CD1c-positive myeloid dendritic cell (primary cell): ENCODE data around the gene ASB14.
"Not testable (repeated sequence)": the region's sequence is repeated elsewhere in the genome, so short reads cannot be mapped to it uniquely, and the experiment has no call there.

ENCODE experiments used
- DNase-seq: peaks from one replicate; pipeline ENCODE4 v3.0.0-alpha.2; 2016; ENCODE audit errors: extremely low spot score

The ASB14 gene

DNA sequence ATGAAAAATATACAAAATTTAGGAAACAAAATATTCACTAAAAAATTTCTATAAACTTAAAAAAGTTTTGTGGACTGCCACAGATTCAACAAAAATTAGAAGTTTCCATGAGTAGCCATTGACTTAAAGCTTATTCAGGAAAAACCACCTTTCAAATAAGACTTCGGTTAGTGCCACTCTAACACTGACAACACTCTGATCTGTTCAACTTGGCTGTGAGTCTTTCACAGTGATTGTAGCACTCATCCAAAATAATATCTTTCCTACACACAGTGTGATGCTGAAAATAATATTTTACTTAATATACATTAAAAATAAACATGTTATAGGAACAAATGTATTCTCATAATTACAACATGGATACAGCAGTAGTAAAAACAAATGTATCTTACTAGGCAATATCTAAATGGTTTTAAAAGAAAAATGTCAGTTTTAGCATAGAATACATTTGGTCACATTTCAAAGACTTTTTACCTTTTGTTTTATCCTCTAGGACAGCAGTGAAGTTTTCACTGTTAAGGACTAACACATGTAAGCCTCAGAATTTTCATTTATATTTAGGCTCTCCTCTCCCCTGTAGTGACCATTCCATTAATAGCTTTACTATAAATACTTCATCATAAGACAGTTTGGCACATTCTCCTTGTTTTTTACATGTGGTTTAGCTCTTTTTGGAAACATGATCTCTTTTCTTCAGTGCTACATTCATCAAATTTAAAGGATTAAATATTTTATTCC, at the start of gene ASB14:
Gene ASB14 (minus strand): TSS at position 527 of the 738 bp plus-strand sequence. CDS start 652 bp downstream, outside the sequence.
- no peak for DNase-seq

DNA sequence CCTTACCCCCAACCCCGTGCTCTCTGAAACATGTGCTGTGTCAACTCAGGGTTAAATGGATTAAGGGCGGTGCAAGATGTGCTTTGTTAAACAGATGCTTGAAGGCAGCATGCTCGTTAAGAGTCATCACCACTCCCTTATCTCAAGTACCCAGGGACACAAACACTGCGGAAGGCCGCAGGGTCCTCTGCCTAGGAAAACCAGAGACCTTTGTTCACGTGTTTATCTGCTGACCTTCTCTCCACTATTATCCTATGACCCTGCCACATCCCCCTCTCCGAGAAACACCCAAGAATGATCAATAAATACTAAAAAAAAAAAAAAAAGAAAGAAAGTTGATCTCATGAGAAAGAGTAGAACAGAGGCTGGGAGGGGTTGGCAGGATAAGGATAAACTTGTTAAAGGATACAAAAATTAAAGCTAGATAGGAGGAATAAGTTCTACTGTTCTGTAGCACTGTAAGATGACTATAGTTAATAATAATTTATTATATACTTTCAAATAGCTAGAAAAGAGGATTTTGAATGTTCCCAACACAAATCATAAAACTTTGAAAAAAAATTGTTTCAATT, 46.7 kb upstream of the ASB14 start:
- DNase-seq = not testable (repeated sequence)

DNA sequence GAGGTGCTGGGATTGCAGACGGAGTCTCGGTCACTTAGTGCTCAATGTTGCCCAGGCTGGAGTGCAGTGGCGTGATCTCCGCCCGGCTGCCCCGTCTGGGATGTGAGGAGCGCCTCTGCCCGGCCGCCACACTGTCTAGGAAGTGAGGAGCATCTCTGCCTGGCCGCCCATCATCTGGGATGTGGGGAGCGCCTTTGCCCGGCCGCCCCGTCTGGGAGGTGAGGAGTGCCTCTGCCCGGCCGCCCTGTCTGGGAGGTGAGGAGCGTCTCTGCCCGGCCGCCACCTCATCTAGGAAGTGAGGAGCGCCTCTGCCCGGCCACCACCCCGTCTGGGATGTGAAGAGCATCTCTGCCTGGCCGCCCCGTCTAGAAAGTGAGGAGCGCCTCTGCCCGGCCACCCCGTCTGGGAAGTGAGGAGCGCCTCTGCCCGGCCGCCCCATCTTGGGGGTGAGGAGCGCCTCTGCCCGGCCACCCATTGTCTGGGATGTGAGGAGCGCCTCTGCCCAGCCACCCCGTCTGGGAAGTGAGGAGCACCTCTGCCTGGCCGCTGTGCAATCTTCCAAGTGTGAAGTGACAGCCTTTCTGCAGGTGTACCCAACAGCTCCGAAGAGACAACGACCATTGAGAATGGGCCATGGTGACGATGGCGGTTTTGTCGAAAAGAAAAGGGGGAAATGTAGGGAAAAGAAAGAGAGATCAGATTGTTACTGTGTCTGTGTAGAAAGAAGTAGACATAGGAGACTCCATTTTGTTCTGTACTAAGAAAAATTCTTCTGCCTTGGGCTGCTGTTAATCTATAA, 46.0 kb upstream of the ASB14 start:
- DNase-seq = not testable (repeated sequence)

DNA sequence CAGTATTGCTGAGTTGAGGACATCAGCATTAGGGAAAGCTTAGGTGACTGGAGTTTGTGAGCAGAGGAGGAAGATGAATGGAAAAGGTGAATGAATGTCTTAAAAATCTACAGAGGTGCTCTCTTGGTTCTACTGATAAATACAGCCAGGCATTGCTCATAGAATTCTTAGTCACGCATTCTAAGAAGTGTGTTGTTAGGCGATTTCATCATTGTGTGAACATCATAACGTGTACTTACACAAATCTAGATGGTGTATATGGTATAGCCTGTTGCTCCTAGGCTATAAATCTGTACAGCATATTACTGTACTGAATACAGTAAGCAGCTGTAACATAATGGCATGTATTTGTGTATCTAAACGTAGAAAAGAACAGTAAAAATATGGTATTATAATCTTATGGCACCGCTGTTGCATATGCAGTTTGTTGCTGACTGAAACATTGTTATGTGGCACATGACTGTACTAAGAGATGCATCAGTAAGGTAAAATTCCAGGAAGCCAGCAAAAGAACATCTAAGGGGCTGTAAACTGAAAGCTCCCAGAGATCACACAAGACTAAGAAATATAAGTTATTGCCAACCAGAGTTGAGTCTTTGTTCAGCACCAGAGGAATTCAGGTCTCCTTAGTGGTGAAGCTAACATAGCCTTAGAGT, 42.9 kb upstream of the ASB14 start:
- no peak for DNase-seq

DNA sequence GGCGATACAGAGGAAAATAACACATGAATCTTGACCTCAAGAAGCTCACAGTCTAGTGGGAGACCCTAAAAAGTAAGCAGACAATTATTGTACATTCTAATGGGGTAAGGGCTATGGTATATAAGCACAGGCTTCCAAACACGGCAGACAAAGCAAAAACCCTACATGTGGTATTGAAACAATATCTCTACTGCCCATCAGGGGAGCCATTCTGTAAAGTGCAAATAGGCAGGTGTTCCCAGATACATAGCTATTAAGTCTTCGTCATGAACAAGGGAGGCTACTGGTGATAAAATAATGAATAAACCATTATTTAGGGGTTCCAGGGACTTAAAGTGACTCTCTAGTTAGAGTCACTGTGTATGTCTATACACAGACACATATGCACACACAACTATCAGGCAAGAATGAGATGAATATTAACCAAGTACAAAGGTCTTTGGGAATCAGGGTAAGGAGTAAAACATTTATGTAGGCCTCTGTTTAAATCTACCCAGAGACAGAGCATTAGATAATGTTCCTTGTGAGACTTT, 38.7 kb upstream of the ASB14 start:
- no peak for DNase-seq

DNA sequence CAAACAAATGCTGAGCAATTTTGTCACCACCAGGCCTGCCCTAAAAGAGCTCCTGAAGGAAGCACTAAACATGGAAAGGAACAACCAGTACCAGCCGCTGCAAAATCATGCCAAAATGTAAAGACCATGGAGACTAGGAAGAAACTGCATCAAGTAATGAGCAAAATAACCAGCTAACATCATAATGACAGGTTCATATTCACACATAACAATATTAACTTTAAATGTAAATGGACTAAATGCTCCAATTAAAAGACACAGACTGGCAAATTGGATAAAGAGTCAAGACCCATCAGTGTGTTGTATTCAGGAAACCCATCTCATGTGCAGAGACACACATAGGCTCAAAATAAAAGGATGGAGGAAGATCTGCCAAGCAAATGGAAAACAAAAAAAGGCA, 34.0 kb upstream of the ASB14 start:
- not testable (repeated sequence) for DNase-seq

DNA sequence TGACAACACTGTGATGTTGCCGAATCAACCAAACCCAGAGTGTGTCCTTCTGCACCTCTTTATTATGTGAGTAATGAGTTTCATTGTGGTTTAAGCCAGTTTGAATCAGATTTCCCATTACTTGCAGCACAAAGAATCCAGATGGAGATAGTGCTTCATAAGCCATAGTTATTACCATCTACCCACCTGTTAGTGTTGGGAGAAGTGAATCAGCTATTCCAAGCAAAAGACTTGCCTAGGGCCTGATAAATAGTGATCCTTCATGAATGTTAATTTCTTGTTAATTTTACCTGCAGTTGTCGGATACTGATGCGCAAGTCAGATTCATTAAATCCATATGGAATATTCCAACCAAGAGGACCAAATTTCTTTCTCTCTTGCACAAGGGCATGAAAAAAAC, 21.7 kb upstream of the ASB14 start:
- DNase-seq = no peak

DNA sequence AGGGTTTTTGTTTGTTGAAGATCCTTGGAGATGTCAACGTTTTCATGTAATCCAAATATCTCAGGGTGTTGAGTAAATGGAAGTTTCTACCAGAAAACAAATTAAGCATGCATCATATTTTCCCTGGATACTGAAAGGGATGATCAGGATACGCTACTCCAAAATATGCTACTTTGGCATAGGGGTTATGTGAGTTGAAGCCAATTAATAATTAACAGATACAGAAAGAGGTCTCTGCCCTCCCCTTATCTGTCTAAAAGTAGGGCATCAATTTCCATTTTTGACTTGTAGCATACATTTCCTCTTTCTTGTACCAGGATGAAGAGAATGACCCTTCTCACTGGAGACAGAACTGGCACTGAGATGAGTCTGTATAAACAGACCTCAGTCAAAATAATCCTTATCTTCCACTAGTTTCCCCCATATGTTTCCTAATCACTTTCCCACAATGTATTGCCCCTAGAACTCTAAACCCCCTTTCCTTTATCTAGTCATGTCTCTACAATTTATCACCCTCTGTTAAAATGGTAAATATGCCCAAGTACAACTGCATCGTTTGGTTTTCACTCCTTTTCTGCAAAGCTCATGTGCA, 17.4 kb upstream of the ASB14 start:
- no peak for DNase-seq

DNA sequence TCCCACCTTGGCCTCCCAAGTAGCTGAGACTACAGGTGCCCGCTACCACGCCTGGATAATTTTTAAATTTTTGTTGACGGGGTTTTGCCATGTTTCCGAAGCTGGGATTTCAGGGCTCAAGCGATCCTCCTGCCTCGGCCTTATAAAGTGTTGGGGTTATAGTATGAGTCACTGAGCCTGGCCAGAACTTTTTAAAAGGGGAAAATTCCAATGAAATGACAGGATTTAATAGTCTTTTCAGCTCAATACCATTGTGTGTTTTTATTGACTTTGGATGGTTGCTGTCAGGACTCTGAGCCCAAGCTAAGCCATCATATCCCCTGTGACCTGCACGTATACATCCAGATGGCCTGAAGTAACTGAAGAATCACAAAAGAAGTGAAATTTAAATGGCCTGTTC, 11.0 kb upstream of the ASB14 start:
- not testable (repeated sequence) for DNase-seq

DNA sequence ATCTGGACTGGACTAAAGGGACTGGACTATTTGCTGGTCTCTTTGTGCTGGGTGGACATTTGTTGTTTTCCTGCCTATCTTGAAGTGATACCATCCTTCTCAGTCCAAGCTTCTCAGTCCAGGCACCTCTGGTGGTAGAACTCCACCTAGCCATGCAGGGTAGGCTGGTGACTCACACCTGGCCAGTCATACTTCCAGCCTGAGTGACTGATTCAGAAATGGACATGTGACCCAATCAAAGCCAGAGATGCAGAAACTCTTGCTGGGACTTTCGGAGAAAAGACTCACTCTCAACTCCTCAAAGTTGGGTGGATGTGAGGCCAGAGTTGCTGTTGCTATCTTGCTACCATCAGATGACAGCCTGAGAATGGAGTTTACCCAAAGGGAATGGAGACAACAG, 5.6 kb upstream of the ASB14 start:
- DNase-seq = no peak

DNA sequence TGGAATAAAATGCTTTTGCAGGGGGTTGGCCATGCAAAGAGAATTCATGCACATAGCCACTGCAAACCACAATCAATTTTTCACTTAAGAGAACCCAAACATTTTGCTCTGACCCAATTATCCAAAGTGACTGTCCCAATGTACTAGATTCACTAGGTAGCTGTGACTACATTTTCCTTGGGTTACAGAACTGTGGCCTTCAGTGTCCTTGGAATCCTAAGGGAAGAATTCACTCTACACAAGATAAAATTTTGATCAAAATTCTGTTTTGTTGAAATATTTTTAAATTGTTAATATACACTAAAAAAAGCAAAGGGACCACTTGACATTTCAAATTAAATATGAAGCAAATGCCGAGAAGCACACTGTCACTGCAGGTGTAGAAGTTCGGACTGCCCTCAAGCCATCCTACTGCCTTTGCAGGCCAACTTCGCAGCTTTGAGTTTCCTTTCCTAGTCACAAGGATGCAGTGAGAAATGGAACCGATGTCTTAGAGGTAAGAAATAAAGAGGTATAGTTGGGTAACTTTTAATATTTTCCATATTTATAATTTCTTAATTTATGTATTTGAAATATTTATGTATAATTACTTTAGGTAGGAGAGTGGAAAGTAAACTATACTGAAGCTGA, 527 bp upstream of the ASB14 start:
- no peak for DNase-seq

DNA sequence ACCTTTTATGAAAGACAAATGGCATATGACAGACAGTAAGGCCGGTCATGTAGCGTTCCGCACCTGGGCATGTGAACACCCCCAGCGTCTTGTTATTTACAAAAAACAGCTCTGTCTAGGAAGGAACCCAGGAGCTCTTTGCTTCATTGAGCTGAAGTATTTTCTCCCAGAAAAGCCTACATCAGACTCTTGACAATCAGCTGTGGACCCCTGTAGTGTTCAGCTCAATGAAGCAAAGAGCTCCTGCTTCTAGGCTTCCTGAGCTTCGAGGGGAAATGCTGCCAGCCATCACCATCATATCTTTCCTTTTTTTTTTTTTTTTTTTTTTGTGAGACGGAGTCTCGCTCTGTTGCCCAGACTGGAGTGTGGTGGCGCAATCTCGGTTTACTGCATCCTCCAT, 4.1 kb downstream of the ASB14 start:
- no peak for DNase-seq

DNA sequence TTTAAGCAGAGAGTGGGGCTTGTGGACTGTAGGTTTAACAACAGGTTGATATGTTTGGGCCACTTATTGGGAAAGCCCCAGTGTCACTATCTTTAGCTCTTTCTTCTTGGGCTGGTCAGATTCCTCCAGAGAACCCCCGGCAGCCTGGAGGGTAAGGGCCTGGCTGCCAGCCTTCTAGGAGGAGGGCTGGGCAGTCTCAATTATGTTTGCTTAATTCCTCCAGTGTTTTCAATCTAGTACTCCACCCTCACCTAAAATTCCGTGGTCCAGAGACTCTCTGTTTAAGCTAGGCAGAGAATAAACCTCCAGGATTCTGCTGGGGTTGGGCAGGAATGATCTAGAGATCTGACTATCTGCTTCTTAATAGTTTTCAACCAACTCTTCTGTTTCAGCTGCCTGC, 5.3 kb downstream of the ASB14 start:
- DNase-seq = no peak

DNA sequence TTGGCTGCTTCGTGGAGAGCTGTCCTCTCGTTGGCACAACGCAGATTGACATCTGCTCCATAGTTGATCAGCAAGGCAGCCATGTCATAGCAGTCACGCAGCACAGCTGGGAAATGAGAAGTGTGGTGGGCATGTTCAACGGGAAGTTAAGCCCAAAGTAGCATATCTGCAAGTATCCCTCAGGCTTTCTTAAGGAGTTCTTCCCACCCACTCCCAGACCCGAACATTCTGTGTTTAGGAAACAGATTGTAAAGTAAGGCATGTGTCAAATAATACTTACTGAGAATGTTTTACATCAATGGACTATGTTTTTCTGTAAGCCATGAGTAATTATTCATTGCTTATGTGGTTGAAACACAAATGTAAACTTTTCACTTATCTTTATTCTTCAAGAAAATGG, 9.2 kb downstream of the ASB14 start:
- DNase-seq = no peak

DNA sequence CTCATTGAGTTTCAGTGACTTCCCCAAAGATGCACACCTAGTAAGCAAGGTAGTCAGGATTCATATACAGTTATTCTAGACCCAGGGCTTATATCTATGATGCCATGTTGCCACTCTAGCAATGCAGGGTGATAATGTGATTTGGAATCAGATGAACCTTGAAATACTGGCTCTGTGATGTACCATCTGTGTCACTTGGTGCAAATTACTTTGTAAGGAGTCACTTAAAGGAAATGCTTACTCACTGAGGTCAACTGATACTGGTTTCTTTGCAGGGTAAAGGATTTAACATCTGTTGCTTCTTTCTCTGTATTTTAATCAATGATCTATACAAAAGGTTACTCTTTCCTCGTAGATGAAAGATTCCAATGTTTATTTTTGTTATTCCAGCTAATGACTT, 10.8 kb downstream of the ASB14 start:
- DNase-seq = no peak

DNA sequence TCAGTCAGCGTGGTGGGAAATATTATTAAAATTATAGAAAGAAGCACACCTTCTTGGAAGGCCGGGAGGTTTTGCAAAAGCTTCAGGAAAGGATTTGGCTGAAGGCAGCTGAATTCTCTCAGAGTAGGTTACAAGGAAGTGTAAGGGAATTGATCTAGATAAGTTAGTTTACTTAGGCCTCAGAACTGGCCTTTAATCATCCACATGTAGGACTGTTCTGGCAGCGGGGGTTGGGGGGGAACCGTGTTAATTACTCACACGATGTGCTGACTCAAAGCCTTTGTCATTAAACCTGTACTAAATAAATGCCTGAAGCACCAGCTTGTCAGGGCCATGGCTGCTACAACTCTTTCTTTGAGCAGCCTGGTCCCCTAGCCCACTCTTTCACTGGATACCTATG, 12.8 kb downstream of the ASB14 start:
- DNase-seq = no peak

DNA sequence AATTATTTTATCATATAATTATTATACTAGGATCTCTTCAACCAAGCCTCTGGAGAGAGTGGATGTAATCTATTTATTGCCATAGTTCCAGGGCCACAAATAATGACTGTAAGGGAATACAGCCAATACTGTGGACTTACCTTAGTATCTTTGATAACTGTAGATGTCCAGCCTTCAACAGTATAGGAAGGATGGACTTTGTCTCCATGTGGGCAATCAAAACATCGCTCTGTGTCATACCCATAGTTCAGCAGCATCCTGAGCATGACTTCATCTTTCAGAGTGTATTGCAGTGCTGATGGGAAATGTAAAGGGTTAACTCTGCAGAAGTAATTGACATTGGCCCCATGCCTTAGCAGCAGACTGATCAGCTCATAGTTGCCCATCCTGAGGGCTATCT, 14.2 kb downstream of the ASB14 start:
- no peak for DNase-seq

DNA sequence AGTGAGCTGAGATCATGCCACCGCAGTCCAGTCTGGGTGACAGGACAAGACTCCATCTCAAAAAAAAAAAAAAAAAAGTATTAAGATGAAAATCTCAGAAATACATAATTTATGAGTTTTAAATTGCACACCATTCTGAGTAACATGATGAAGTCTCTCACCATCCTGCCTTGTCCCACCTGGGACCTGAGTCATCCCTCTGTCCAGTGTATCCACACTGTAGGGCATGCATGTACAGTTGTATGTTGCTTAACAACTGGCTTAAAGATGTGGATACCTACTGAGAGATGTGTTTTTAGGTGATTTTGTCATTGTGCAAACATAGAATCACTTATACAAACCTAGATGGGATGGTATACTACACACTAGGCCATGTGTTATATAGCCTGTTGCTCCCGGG, 17.1 kb downstream of the ASB14 start:
- no peak for DNase-seq

DNA sequence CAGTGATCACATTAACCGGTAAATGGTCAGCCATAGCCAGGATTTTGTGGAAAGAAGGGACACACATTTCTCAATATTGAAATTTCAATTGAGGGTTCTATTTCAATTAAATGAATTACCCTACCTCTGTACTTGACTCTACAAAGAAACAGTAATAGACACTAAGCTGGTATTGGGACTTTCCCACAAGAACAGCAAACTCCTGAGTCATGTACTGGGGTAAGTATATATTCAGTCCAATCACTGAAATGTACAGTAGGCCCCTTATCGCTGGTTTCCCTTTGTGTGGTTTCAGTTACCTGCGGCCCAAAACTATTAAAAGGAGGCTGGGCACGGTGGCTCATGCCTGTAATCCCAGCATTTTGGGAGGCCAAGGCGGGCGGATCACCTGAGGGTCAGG, 17.6 kb downstream of the ASB14 start:
- DNase-seq = no peak

DNA sequence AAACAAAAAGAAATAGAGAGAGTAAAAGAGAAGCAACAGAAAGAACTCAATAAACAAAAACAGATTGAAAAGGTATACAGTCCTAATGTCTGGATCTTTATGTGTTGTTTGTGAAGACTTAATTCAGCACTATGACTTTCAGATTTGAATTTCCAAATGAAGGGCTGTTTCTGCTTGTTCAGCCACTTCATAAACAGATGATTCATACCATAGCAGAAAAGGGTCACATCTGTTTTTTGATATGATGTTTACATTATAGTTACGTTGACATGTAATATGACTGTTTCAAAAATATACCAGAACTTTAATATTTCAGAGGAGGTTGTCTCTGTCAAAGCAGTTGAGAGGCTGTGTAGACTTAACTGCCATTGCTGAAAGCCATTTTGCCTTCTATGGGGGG, 24.1 kb downstream of the ASB14 start:
- no peak for DNase-seq

DNA sequence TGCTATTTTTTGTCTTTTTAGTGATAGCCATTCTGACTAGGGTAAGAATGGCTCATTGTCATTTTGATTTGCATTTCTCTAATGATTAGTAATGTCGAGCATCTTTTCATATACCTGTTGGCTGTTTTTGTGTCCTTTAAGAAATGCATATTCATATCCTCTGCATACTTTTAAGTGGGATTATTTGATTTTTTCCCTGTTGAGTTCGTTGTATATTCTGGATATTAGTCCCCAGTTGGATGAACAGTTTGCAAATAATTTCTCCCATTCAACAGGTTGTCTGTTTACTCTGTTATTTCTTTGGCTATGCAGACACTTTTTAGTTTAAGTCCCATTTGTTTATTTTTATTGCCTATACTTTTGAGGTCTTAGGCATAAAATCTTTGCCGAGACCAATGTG, 30.6 kb downstream of the ASB14 start:
- no peak for DNase-seq
